AG10803 (cell line): Measurements from ENCODE around the gene MATN4.

Experiments used
- DNase-seq: peaks from one replicate; pipeline ENCODE4 v3.0.0; 2010; ENCODE audit warnings: low read depth
- H3K4me3 ChIP-seq: 2 replicates; pipeline ENCODE4 v1.5.1; 2011; ENCODE audit warnings: mild to moderate bottlenecking, low read length, control low read depth
- CTCF ChIP-seq: conservative IDR thresholded peaks from 2 replicates; pipeline ENCODE4 v1.5.1; 2011; ENCODE audit warnings: mild to moderate bottlenecking, low read length, control low read depth, inconsistent platforms

MATN4 gene

DNA sequence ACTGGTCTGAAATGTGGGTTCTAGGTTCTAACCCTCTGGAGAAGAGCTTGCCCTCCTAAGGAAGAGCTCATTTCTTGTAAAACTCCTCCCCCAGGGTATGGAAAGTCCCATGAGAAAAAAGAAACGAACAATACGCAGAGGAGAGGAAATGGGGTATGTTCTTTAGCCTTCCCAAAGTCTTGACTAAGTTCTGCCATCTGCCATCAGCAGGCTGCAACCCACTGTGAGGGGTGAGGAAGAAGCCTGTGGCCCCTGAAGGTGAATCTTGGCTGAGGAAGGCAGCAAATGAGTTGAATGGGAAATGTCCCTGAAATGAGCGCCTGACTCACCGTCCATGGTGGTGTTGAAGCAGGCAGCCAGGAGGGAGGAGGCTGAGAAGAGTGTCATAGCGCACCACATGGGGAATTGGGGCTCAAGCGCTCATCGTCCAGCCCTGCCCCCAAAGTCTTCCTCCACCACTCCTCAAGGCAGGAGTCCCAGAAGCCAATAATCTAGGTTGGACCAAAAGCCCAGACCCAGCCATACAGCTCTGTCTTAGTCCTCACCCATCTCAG, 10.4 kb upstream of the MATN4 start:
- TF ChIP-seq CTCF, result no peak
- no peak overlapping the region for H3K4me3 ChIP-seq

DNA sequence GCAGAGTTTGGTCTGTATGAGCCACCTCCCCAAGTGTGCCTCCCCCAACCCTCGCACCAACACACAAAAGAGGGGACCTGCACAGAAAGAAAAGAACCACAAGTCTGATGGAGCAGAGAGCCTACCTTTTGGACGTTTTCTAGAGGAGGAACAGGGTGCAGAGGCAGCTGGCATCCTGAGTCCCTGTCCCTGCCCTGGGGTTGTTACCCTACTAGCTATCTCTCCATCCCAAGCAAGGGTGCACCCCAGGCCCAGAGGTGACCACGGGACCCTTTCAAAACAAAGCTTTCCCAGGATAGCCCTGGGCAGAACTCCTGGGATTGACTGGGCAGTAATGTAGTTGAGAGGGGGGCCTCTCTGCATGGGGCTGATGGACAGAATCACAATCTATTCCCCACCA, 9.7 kb upstream of the MATN4 start:
- TF ChIP-seq CTCF, result no peak
- DNase-seq, result no peak
- no peak overlapping the region for H3K4me3 ChIP-seq

More for the DNA sequence above, 10.4 kb upstream of the MATN4 start:
- no peak for DNase-seq

GRCh38 chr20:45316150-45317080, 8.3 kb upstream of the MATN4 start:
- no peak overlapping the region for H3K4me3 ChIP-seq
- no peak for TF ChIP-seq CTCF
- no peak for DNase-seq

- TF ChIP-seq CTCF, result no peak
- no peak for DNase-seq
- H3K4me3 ChIP-seq, result no peak overlapping the region
These were observed 7.6 kb upstream of the MATN4 start for GRCh38 chr20:45315672-45316071.

- no peak overlapping the region for H3K4me3 ChIP-seq
- TF ChIP-seq CTCF, result no peak
- no peak for DNase-seq
These were observed 5.8 kb upstream of the MATN4 start for GRCh38 chr20:45313943-45314342.

DNA sequence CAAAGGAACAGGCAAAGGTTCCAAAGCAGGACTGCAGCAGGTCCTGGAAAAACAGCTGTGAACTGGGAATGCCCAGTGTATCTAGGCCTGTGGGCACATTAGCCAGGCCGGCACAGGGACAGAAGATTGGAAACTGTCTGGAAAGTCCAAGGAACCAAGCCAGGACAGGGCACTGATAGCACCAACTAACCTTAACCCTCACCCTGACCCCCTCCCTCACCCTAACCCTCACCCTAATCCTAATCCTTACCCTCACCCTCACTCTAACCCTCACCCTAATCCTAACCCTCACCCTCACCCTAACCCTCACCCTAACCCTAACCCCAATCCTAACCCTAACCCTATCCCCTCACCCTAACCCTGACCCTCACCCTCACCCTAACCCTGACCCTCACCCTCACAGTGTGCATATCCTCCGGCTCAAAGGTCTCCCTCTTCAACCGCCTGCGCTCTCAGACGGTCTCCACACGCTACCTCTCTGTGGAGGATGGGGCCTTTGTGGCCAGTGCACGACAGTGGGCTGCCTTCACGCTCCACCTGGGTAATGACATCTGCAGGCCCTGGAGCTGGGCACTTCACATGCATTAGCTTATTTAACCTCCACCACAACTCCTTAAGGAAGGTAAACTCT, 5.1 kb upstream of the MATN4 start:
- no peak for TF ChIP-seq CTCF
- no peak for DNase-seq
- H3K4me3 ChIP-seq, result no peak overlapping the region
